A549 treated with GW870086 at 1 μM for 4 hours (cell line): Measurements from ENCODE around the gene FLT3LG. TPM values are rescaled to one million over a fixed set of nuclear protein-coding genes. Genes with fewer than 3 reads are reported as not detected.

Experiments used
- total RNA-seq: library from RNA; stranded (reverse); fragments of 200-300 nt; extraction: Qiagen RNA extraction; gene quantifications from 5 replicates; pipeline ENCODE4 v1.2.3, GENCODE V29; 2022; ENCODE audit warnings: low read depth

Gene FLT3LG, protein sequence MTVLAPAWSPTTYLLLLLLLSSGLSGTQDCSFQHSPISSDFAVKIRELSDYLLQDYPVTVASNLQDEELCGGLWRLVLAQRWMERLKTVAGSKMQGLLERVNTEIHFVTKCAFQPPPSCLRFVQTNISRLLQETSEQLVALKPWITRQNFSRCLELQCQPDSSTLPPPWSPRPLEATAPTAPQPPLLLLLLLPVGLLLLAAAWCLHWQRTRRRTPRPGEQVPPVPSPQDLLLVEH
- total RNA-seq = 0.69 to 1.8 TPM (median 1.4 TPM) in 5 replicates

DNA sequence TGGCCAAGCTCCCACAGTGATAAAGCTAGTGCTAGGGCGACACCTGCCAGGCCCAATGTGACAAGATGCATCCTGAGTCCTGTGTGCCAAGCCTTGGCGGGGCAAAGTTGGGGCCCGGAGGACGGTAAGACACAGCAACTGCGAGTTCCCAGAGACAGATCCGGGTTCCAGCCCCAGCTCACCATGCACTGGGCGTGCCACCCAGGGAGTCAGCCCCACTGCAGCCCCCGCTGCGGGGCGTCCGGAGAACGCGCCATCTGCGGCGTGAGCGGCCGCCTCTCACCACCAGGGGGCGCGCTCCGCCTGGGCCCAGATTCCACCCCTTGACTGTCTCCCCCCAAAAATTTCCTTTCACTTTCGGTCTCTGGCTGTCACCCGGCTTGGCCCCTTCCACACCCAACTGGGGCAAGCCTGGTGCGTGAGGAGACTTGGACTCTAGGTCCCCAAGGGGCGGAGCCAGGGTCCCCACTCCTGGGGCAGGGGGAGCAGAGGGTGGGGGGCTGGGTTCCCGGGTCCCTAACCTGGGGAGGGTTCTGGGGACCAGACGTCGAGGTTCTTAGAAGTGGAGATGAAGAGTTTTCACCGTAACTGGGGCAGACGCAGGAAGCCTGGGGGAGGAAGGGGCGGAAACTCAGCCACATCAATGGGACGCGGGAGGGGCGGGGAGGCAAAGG lies at the start of gene FLT3LG:
Gene FLT3LG, plus strand, starts transcription at position 348 of the 674 bp plus-strand sequence. CDS start 425 bp downstream, outside the sequence.

DNA sequence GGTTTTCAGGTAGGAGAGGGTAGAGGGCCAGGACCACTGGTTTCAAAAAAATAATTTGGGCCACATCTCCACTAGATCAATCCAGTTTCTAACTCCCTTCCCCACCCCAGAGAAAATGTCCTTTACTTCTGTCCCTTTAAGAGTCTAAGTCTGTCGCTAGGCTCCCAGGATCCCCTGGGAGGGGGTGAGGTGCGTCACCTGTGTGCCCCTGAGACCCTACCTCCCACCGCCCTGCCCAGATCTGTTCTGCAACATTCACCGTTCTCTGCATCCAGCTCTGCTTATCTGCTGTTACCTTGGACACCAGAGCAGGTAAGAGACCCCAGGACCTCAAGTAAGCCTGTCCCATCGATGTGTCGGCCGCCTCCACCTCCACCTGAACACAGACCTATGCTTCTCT lies 48.8 kb upstream of the FLT3LG start, which contains the start of gene GFY:
Gene GFY, plus strand, starts transcription at position 211 of the 400 bp plus-strand sequence. CDS start 1,043 bp downstream, outside the sequence.

DNA sequence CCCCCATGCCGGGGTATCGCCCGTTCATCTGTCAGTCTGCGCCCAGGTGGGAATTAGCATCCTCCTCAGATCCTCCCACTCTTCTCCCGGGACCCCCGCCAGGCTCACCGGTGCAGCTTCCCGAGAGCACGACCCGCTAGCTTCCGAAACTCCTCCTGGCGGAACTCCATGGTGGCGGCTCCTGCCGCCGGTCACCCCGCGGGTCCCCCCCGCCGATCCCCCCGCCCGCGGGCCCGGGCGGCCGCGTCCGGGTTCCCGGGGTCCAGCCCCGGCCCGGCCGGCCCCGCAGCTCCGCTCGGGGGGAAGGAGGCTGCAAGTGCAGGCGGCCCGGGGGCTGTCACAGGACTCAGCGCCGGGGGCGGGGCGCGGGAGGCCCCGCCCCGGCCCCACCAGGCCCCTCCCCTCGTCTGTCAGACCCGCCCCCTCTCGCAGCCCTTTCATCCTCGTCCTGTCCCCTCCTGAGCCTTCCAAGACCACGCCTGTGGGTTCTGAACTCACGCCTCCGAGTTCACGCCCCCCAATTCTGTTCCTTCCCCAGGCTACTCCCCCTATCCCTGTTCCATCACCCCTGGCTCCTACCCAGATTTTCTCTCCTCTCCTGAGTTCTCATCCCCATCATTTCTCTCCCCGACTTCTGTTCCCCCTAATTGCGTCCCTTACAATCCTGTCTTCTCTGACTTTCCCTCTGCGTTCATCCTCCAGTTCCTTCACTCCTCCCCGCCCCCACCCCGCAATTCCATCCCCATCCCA lies 32.6 kb upstream of the FLT3LG start, which contains the start of gene SLC17A7:
Gene SLC17A7, minus strand, starts transcription at position 318 of the 750 bp plus-strand sequence. Its CDS starts 148 bp downstream, at position 170.

DNA sequence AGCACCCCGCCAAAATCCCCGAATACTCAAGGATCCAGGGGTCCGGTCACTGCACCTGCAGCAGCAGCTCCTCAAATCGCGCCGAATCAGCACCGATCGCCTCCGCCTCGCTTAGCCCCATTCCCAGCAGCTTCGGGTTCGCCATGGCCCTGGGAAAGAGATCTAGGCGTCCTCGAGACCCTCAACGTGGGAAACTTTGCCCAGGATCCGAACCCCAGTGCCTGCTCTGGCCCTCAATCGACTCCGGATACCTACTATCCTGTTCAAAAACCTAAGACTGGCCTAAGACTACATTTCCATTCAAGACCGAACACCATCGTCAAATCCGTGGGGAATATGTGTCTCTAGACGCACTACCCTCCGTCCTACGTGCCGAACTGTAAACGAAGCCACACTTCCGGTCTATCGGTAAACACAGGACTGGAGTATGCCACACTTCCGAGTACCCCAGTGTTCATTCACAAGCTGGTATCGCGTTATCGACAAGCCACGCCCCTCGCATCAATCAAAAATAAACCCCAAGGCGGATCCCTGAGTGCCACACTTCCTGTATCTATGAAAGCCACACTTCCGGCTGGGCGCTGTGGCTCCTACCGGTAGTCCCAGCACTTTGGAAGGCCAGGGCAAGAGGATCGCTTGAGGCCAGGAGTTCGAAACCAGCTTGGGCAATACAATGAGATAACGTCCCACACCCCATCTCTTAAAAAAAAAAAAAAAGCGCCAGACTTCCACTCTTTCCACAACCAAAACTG lies 22.4 kb upstream of the FLT3LG start, which contains the start of gene PIH1D1:
Gene PIH1D1, minus strand, starts transcription at position 385 of the 752 bp plus-strand sequence. Its CDS starts 240 bp downstream, at position 145.

DNA sequence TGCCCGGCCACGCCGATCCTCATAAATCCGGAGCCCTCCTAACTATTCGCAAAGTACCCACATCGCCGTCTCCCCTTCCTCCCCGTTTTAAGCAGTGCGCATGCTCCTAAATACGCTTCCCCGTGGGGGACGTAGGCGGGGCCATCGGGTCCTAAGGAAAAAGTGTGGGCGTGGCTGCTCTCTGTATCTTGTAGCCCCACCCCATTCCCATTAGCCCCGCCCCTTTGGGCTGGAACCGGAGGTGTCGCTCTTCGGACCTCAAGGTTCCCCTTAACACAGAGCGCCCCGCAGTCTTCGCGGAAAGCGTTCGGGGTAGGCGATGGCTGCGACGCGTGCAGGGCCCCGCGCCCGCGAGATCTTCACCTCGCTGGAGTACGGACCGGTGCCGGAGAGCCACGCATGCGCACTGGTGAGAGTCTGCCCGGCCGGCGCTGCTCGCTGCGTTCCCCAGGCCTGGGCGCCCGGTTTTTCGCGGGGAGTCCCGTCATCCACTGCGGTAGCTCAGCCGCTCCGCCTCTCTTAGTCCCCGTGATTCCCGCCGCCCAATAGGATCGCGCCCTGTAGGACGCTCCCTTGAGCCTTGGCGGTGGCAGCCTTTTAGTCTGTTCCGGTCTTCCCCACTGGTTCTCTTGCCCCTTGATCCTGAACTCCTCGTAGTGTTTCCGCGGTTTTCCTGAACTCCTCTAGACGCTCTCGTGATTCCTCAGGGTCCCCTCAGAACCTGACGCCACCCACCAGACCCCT lies 20.8 kb upstream of the FLT3LG start, which contains the start of gene ALDH16A1:
Gene ALDH16A1, plus strand, starts transcription at position 213 of the 744 bp plus-strand sequence. Its CDS starts 107 bp downstream, at position 320.

DNA sequence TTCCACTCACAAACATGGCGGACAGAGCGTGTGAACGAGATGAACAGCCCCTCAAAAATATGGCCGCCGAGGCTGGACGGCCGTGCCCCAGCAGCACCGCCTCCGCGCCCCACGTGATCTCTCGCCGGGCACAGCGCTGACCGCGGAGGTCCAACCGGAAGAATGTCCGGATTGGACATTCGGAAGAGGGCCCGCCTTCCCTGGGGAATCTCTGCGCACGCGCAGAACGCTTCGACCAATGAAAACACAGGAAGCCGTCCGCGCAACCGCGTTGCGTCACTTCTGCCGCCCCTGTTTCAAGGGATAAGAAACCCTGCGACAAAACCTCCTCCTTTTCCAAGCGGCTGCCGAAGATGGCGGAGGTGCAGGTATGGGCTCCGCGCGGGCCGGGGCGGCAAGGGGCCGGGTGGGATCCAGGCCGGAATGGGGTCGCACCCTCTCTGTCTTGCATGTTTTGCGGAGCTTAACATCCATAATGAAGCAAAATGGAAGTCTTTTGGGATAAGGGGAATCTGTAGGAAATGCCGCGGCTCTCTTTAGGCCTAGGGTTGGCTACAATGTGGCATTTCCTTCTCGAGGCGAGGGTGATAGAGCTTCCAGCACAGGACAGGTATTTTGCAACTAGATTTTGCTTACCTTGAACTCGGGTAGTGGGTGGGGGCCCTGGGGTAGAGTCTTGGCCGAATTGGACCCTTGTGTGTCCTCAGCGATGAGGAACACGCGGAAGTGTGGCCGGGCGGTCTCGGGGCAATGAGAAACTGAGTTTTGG lies 13.4 kb downstream of the FLT3LG start, which contains the start of gene RPL13A:
Gene RPL13A, plus strand, starts transcription at position 332 of the 769 bp plus-strand sequence. Its CDS starts 22 bp downstream, at position 354.

Other genes starting within 250 kb of the FLT3LG start
- 0.62 to 1.6 TPM (median 0.81 TPM) in 5 replicates for gene SLC6A16, start 149.0 kb upstream of the FLT3LG start, total RNA-seq
- gene CD37, start 138.8 kb upstream of the FLT3LG start, total RNA-seq = not detected in 5 replicates
- gene TEAD2, start 111.8 kb upstream of the FLT3LG start, total RNA-seq = 12.6 to 19.1 TPM (median 17.7 TPM) in 5 replicates
- 0.70 to 1.1 TPM (median 0.89 TPM) in 5 replicates for gene DKKL1, start 110.3 kb upstream of the FLT3LG start, total RNA-seq
- gene KASH5, start 86.0 kb upstream of the FLT3LG start, total RNA-seq = 0.33 TPM in 1 of 5 replicates, not detected in the others
- 0.46 TPM in 1 of 5 replicates, not detected in the others for gene PTH2, start 50.8 kb upstream of the FLT3LG start, total RNA-seq
- 0.08 to 0.30 TPM (median 0.14 TPM) in 5 replicates for gene GFY, start 48.8 kb upstream of the FLT3LG start, total RNA-seq
- 0.51 to 0.57 TPM (median 0.53 TPM) in 5 replicates for gene SLC17A7, start 32.7 kb upstream of the FLT3LG start, total RNA-seq
- gene PIH1D1, start 22.4 kb upstream of the FLT3LG start, total RNA-seq = 89.3 to 95.7 TPM (median 93.6 TPM) in 5 replicates
- gene ALDH16A1, start 21.0 kb upstream of the FLT3LG start, total RNA-seq = 19.5 to 25.6 TPM (median 23.9 TPM) in 5 replicates
- 3,723 to 4,607 TPM (median 4,089 TPM) in 5 replicates for gene RPL13A, start 13.4 kb downstream of the FLT3LG start, total RNA-seq
- gene RPS11, start 22.2 kb downstream of the FLT3LG start, total RNA-seq = 3,748 to 4,968 TPM (median 3,902 TPM) in 5 replicates
- 21.0 to 33.8 TPM (median 29.8 TPM) in 5 replicates for gene FCGRT, start 38.4 kb downstream of the FLT3LG start, total RNA-seq
- gene RCN3, start 53.8 kb downstream of the FLT3LG start, total RNA-seq = 1.2 to 2.3 TPM (median 2.1 TPM) in 5 replicates
- 91.1 to 111 TPM (median 104 TPM) in 5 replicates for gene NOSIP, start 106.3 kb downstream of the FLT3LG start, total RNA-seq
- 0.45 to 0.95 TPM (median 0.87 TPM) in 5 replicates for gene PRRG2, start 107.1 kb downstream of the FLT3LG start, total RNA-seq
- 28.9 to 36.4 TPM (median 34.4 TPM) in 5 replicates for gene PRR12, start 117.0 kb downstream of the FLT3LG start, total RNA-seq
- 112 to 160 TPM (median 157 TPM) in 5 replicates for gene RRAS, start 165.9 kb downstream of the FLT3LG start, total RNA-seq
- gene SCAF1, start 168.0 kb downstream of the FLT3LG start, total RNA-seq = 47.8 to 68.4 TPM (median 63.0 TPM) in 5 replicates
- gene IRF3, start 191.6 kb downstream of the FLT3LG start, total RNA-seq = 85.2 to 107 TPM (median 102 TPM) in 5 replicates
- gene BCL2L12, start 191.7 kb downstream of the FLT3LG start, total RNA-seq = 55.5 to 73.8 TPM (median 71.1 TPM) in 5 replicates
- 397 to 431 TPM (median 408 TPM) in 5 replicates for gene PRMT1, start 203.1 kb downstream of the FLT3LG start, total RNA-seq
- gene ADM5, start 215.4 kb downstream of the FLT3LG start, total RNA-seq = 3.7 to 6.1 TPM (median 5.6 TPM) in 5 replicates
- gene CPT1C, start 216.9 kb downstream of the FLT3LG start, total RNA-seq = 10.9 to 14.2 TPM (median 13.2 TPM) in 5 replicates